GM20431 (cell line): ENCODE data around the gene PSD.

Experiments
- in situ Hi-C: fragments of 300-500 bp; cut with MseI, MboI; formaldehyde crosslinking; loops from one replicate; pipeline ENCODE4 v1.15.0; 2020; ENCODE audit warnings: low sequenced_read_pairs; ENCODE audit not compliant: unreplicated experiment

The PSD gene

GRCh38 chr10:102449321-102450123 is 30.9 kb upstream of the PSD start:
- in situ Hi-C loops, result no loop called here

DNA sequence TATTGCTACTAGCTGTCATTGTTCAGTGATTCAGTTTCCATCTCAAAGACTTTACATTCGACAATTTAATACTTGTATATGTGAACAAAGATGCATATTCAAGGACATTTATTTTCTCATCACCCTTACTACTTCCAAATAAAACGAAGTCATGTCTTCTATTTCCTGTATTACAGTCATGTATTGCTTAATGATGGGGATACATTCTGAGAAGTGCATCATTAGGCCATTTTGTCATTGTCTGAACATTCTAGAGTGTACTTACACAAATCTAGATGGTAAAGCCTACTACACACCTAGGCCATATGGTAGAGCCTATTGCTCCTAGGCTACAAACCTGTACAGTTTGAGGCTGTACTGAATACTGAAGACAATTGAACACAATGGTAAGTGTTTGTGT is 26.3 kb upstream of the PSD start:
- in situ Hi-C loops, result no loop called here

DNA sequence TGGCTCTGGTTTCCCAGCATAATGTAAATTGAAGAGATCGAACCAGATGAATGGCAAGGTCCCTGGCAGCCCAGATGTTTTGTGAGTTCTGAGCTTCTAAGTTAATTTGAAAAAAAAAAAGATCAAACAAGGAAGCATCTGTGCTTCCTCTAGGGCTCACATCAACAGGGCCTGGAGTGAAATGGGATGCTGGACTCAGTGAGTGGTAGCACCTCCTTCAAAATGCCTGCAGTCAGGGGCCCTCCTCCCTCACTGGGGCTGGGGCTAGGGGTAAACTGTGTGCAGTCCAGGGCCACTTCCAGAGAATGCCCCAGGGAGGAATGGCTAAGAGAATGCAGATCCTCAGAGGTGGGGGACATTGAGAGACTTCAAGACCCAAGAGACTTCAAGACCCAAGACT is 19.8 kb upstream of the PSD start:
- in situ Hi-C loops, result no loop called here

GRCh38 chr10:102437515-102437914 is 18.9 kb upstream of the PSD start:
- in situ Hi-C loops, result no loop called here

- in situ Hi-C loops, result no loop called here
These were observed 17.7 kb upstream of the PSD start for GRCh38 chr10:102436312-102436711.

DNA sequence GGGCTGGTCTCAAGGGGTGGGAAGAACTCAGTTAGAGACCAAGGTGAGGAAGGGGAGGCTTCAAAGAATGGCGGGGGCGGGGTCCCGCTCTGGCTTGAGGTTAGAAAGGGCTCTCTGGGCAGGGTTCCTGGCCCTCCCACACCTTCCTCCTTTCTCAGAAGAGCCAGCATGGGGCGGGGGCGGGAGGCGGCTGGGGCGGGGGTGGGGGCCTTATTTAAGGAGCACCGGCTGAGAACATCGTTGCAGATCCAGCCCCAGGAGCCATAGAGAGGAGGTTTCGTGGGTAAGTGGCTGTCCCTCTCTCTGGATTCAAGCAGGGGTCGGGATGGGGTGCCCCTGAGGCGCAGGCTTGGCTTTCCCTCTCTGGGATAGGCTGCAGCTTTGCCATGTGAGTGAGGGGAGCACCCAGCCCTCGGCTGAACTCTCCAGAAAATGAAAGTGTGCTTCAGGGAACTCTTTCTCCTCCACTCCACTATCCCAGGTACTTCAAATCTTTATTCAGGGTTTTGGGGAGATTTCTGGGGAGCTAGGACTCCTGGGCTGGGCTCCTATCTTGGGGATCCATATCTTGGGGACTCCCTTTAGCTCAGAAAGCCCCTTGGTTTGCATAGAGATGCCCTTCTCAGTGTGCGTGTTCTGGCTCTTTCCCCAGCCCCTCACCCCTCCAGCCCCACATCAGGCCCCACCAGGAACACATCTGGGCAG is 17.1 kb upstream of the PSD start:
- in situ Hi-C loops, result no loop called here

- in situ Hi-C loops, result no loop called here
These were observed 16.5 kb upstream of the PSD start for GRCh38 chr10:102435133-102435497.

DNA sequence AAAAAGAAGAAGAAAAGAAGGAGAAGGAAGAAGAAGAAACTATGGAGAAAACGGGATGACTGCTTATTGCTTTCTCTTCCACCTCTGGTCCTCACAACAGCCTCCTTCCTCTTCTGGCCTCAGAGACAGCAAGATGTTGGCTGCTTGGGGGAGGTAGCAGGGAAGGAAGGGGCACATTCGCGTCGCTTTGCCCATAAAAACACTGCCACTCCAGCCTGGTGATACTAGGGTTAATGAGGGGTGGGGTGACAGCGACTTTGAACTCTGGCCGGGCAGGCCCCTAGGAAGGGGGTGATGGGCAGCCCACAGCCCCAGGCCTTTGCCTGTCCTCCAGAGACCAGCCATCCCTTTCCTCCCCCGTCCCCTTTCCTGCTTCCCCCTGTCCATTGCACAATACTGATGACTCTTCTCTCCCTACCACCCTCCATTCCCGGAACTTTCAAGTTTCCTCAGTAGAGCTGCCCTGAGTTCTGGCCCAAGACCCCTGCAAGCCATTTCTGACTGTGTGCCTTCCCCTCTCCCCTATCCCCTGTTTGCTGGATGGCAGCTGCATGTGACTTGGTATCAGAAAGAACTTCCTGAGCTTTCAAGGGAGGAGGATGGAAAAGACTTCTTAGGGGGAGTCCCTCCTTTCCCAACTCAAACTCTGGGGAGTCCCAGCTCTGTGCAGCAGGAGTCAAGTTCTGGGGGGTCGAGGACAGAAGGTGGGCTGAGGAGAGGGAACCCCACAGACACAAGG is 16.0 kb upstream of the PSD start:
- in situ Hi-C loops, result no loop called here

DNA sequence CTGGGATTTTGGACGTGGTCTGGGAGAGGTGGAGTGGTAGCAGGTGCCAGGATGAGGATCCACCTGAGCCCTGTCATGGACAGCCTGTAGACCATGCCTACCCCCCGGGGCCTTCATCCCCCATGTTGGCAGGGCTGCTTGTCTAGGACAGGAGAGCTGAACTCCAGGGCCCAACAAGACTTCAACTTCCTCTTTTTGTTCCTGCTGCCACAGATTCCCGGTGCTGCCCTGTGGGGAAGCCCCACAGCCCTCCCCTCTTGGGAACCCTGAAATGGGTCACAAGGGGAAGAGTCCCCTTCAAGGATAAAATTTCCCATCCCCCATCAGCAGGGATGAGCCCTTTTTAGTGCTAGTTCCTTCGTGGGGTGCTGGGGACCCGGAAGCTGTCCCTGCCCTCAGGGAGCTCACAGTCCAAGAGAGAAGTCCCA is 15.0 kb upstream of the PSD start:
- in situ Hi-C loops, result no loop called here

GRCh38 chr10:102432162-102432950 is 13.8 kb upstream of the PSD start, which contains the start of gene CUEDC2:
Gene CUEDC2 (minus strand): TSS chr10:102432574. CDS start chr10:102425188, 7,386 bp downstream.
- in situ Hi-C loops, result no loop called here

- in situ Hi-C loops, result no loop called here
These were observed 13.0 kb upstream of the PSD start for GRCh38 chr10:102431452-102432124.

- in situ Hi-C loops, result no loop called here
These were observed 10.9 kb upstream of the PSD start for GRCh38 chr10:102429468-102429867.

DNA sequence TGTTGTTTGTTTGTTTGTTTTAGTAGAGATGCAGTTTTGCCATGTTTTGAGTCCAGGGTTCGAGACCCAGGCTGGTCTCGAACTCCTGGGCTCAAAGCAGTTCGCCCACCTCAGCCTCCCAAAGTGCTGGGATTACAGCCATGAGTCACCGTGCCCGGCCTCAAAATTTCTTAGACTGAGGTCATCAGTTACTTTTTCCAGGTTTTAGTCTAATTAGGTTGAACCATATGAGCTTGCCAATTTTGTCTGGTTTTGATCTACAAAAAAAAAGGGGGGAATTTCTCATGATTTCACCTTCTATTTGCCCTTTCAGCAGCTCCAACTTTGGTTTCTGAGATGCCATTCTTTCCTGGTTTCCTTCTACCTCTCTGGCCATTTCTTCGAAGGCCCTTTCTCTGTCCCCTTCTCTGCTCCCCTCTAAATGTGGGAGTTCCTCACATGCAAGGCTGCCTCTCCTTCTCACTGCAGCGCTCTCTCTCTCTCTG is 8.3 kb upstream of the PSD start:
- in situ Hi-C loops, result no loop called here

- in situ Hi-C loops, result no loop called here
These were observed 6.9 kb upstream of the PSD start for GRCh38 chr10:102425444-102425843.

GRCh38 chr10:102424916-102425315 is 6.3 kb upstream of the PSD start:
- in situ Hi-C loops, result no loop called here

DNA sequence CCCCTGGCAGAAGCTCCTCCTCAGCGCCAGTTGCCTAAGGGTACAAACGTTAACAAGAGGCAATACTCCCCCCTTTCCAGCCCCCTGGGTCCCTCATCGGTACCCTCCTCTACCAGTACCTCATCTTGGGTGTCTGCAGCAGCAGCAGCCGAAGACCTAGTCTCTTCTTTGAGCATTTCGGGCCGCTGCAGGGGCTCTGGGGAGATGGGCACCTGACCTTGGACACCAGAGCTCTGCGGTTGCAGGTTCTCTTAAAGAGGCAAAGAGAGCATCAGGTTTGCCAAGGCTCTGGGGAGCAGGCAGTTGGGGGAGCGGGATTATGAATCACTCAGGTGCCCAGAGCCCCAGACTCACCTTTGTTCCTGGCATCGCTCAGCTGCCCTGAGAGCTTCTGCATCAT is 5.6 kb upstream of the PSD start:
- in situ Hi-C loops, result no loop called here

DNA sequence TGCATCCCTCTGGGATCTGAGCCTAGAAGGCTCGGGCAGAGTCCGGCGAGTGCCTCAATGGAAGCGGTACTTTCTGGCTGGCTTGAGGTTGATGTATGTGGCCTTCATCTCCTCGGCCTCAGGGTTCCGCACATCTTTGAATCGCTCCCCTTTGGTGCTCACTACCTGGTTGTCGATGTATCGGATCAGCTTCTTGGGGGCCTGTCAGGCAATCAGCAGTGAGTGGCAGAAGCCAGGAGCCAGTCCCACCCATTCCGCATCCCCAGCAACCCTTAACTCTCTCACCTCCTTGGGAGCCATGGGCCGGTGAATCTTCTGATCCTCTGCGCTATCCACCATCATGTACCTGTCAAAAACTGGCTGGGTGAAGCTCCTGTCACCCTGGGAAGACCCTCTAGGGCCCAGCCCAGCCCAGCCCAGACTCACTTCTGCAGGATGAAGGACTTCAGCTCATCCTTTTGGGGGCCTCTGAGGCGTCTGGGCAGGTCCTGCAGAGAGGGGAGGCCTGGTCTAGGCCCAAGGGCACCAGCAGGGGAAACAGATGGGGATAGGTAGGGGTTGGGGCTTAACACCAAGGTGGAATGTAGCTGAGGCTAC is 4.9 kb upstream of the PSD start:
- in situ Hi-C loops, result no loop called here

GRCh38 chr10:102422545-102423129 is 4.1 kb upstream of the PSD start:
- in situ Hi-C loops, result no loop called here
